Astrocyte of the spinal cord (primary cell): Measurements from ENCODE around the gene ZBTB16.

ENCODE experiments used
- DNase-seq: peaks from one replicate; pipeline ENCODE4 v3.0.0; 2011; ENCODE audit warnings: low read depth, low spot score
- H3K4me3 ChIP-seq: 2 replicates; pipeline ENCODE4 v1.5.1; 2011; ENCODE audit warnings: low read depth, mild to moderate bottlenecking, low read length, moderate library complexity
- CTCF ChIP-seq: IDR thresholded peaks from 2 replicates; pipeline ENCODE4 v1.5.1; 2012; ENCODE audit warnings: low read depth, mild to moderate bottlenecking, low read length, inconsistent platforms
- in situ Hi-C: cut with HindIII; loops from 2 replicates; pipeline ENCODE4 v1.10.0; 2017; ENCODE audit warnings: low sequenced_read_pairs

The ZBTB16 gene

GRCh38 chr11:114152162-114152561, 92.7 kb downstream of the ZBTB16 start:
- TF ChIP-seq CTCF = no peak
- in situ Hi-C loops = no loop called here
- no peak for DNase-seq
- no peak overlapping the region for H3K4me3 ChIP-seq

GRCh38 chr11:114152785-114153184, 93.3 kb downstream of the ZBTB16 start:
- no peak for DNase-seq
- TF ChIP-seq CTCF = no peak
- in situ Hi-C loops = no loop called here
- no peak overlapping the region for H3K4me3 ChIP-seq

GRCh38 chr11:114153224-114153623, 93.7 kb downstream of the ZBTB16 start:
- no peak for DNase-seq
- TF ChIP-seq CTCF = no peak
- in situ Hi-C loops = no loop called here
- no peak overlapping the region for H3K4me3 ChIP-seq

- H3K4me3 ChIP-seq = no peak overlapping the region
- no peak for DNase-seq
- no peak for TF ChIP-seq CTCF
- in situ Hi-C loops = no loop called here
Measured at GRCh38 chr11:114154271-114155047, 94.9 kb downstream of the ZBTB16 start.

- DNase-seq = no peak
- in situ Hi-C loops = no loop called here
- TF ChIP-seq CTCF = no peak
- H3K4me3 ChIP-seq = no peak overlapping the region
Measured at GRCh38 chr11:114155116-114155515, 95.6 kb downstream of the ZBTB16 start.

GRCh38 chr11:114156131-114156581, 96.6 kb downstream of the ZBTB16 start:
- no peak for DNase-seq
- no peak for TF ChIP-seq CTCF
- in situ Hi-C loops = no loop called here
- no peak overlapping the region for H3K4me3 ChIP-seq

GRCh38 chr11:114156782-114157181, 97.3 kb downstream of the ZBTB16 start:
- no peak for DNase-seq
- no peak overlapping the region for H3K4me3 ChIP-seq
- in situ Hi-C loops = no loop called here
- no peak for TF ChIP-seq CTCF
